ENCODE data around the gene RDH5.
"Not testable (repeated sequence)": the region's sequence is repeated elsewhere in the genome, so short reads cannot be mapped to it uniquely, and the experiment has no call there.

Gene RDH5

DNA sequence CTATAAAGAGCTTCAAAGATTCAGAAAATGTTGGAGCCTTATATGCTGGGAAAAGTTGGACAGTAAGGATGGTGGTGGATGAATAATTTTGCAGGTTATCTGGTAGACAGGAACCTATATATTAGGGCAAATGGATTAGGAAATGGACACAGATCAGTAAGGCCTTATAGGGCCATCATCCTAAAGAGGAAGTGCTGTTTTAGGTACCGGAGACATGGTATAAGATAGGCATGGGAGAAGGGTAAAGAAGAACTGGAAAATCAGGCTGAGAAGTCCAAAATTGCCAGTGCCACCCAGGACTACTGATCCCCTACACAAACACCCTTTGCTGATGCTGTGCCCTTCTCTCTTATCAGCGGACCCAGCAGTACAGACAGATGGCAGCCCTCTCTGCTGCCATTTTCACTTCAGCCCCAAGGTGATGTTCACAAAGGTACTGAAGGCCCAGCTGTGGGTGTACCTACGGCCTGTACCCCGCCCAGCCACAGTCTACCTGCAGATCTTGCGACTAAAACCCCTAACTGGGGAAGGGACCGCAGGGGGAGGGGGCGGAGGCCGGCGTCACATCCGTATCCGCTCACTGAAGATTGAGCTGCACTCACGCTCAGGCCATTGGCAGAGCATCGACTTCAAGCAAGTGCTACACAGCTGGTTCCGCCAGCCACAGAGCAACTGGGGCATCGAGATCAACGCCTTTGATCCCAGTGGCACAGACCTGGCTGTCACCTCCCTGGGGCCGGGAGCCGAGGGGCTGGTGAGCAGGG, 28.2 kb downstream of the RDH5 start:
- FAIRE-seq, result no peak

GRCh38 chr12:55755246-55755645, 35.1 kb downstream of the RDH5 start:
- no peak for FAIRE-seq

DNA sequence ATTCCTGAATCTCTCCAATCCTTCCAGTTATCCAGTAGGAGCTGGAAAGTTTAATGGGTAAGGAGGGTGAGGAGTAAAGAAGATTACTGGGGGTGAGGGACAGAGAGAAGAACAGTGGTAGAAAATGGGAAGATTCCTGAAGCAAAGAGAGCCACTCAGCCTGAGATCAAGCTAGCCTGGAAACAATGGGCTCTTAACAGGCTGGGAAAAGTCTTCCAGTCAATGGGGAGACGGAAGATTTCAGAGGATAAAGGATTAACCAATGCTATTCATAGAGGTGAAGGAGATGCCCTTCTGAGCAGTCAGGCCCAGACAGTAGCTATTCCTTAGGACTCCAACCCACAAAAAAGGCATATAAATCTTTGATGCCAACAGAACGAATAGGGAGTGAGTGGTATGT, 37.5 kb downstream of the RDH5 start:
- FAIRE-seq, result no peak

DNA sequence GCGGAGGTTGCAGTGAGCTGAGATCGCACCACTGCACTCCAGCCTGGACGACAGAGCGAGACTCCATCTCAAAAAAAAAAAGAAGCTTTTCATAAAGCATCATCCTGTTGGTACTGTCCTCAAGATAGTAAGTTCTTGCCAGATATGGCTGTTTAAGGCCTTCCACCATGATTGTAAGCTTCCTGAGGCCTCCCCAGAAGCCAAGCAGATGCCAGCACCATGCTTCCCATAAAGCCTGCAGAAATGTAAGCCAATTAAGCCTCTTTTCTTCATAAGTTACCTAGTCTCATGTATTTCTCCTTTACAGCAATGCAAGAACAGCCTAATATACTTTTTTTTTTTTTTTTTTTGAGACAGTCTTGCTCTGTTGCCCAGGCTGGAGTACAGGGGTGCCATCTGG, 38.4 kb downstream of the RDH5 start:
- FAIRE-seq, result not testable (repeated sequence)

DNA sequence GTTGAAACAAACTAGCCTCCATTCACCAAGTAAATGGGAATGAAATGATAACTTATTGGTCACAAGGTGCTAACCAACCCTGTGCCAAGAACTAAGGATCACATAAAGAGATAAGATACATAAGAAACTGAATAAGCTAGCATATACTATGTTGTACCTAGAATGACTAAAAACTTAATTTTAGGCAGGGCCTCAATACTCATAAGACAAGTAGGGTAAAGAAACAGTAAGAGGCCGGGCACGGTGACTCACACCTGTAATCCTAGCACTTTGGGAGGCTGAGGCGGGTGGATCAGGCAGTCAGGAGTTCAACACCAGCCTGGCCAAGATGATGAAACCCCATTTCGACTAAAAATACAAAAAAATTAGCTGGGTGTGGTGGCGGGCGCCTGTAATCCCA, 40.5 kb downstream of the RDH5 start:
- no peak for FAIRE-seq

DNA sequence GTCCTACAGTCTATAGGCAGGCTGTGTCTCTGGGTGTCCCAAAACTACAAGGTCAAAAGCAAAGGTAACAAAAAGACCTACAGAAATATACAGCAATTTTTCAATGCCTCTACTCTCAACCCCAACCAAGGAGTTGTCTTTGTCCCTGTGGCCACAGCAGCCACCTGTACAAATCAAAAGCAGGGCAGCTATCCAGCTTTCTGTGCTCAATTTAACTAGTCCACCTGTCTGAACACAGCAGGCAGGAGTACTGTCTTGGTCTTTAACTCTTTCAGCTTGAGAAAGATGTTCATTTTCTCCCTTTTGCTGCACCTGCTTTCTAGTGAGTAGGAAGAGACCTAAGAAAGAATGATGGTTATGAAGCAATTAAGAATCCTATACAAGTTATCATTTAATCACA, 42.5 kb downstream of the RDH5 start:
- FAIRE-seq, result no peak

- FAIRE-seq, result no peak
Observed at GRCh38 chr12:55765736-55766290, 45.6 kb downstream of the RDH5 start.

GRCh38 chr12:55767156-55767555, 47.0 kb downstream of the RDH5 start:
- FAIRE-seq, result no peak

DNA sequence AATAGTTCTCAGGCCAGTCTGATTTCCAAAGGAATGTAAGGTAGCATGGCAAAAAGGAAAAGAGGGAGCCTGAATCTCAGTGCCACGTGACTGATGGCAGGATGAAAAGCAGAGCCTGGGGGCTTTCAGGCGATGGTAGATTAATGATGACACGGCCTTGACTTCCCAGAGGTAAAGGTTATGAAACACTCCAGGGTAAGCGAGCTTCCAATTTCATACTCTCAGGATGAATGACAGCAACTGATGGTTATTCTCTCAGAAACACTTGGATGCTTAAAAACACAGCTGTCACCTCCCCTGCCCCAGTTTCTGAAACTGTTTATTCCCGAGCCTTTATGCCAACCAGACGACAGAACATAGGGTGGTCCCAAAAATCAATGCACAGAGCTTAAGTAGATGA, 51.5 kb downstream of the RDH5 start:
- FAIRE-seq, result no peak

Data from islet of Langerhans (tissue), 1 donor.